ENCODE measurements around the gene HCN3.

The HCN3 gene

GRCh38 chr1:155301342-155301841, 24.1 kb downstream of the HCN3 start, which contains the start of gene PKLR:
PKLR (minus strand) TSS chr1:155301438; CDS start chr1:155301395, 43 bp downstream.
- TF ChIP-seq USF1 (IDR thresholded peaks at IDR 0.05) (no peak), FOXM1 (IDR thresholded peaks at IDR 0.05; ENCODE audit: borderline replicate concordance, low read depth) (no peak), REST (IDR thresholded peaks at IDR 0.05; ENCODE audit: low read depth) (no peak), ZBTB7A (IDR thresholded peaks at IDR 0.05; ENCODE audit: low read depth) (no peak), YY1 (IDR thresholded peaks at IDR 0.05; ENCODE audit: low read depth) (no peak)

- TF ChIP-seq TCF12 (IDR thresholded peaks at IDR 0.05; ENCODE audit: low read depth) (no peak), TEAD4 (IDR thresholded peaks at IDR 0.05) (no peak), CREB1 (IDR thresholded peaks at IDR 0.05; ENCODE audit: low read depth) (no peak), EP300 (IDR thresholded peaks at IDR 0.05; ENCODE audit: borderline replicate concordance) (no peak), NFIC (IDR thresholded peaks at IDR 0.05) (no peak), RAD21 (IDR thresholded peaks at IDR 0.05; ENCODE audit: low read depth) (no peak), ZBTB7A (IDR thresholded peaks at IDR 0.05; ENCODE audit: low read depth) (no peak), YY1 (IDR thresholded peaks at IDR 0.05; ENCODE audit: low read depth) (no peak), TAF1 (IDR thresholded peaks at IDR 0.05; ENCODE audit: low read depth) (no peak), REST (IDR thresholded peaks at IDR 0.05; ENCODE audit: low read depth) (no peak)
- TF ChIP-seq, protein P1, sequence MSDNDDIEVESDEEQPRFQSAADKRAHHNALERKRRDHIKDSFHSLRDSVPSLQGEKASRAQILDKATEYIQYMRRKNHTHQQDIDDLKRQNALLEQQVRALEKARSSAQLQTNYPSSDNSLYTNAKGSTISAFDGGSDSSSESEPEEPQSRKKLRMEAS (IDR thresholded peaks at IDR 0.05), result no peak
Measured at GRCh38 chr1:155304558-155305063, 27.3 kb downstream of the HCN3 start.

- TF ChIP-seq USF1 (IDR thresholded peaks at IDR 0.05), result no peak
- TF ChIP-seq FOXM1 (IDR thresholded peaks at IDR 0.05; ENCODE audit: borderline replicate concordance, low read depth), result no peak
- no peak for TF ChIP-seq YY1 (IDR thresholded peaks at IDR 0.05; ENCODE audit: low read depth)
- no peak for TF ChIP-seq EGR1 (IDR thresholded peaks at IDR 0.05)
- TF ChIP-seq RAD21 (IDR thresholded peaks at IDR 0.05; ENCODE audit: low read depth), result no peak
- no peak for TF ChIP-seq TCF12 (IDR thresholded peaks at IDR 0.05; ENCODE audit: low read depth)
- TF ChIP-seq TEAD4 (IDR thresholded peaks at IDR 0.05), result no peak
- no peak for TF ChIP-seq REST (IDR thresholded peaks at IDR 0.05; ENCODE audit: low read depth)
- no peak for TF ChIP-seq ZBTB7A (IDR thresholded peaks at IDR 0.05; ENCODE audit: low read depth)
- no peak for TF ChIP-seq NFIC (IDR thresholded peaks at IDR 0.05)
Measured at GRCh38 chr1:155305881-155306391, 28.7 kb downstream of the HCN3 start.

GRCh38 chr1:155307247-155307740, 30.0 kb downstream of the HCN3 start:
- TF ChIP-seq CREB1 (IDR thresholded peaks at IDR 0.05; ENCODE audit: low read depth) (no peak), RAD21 (IDR thresholded peaks at IDR 0.05; ENCODE audit: low read depth) (peak; percentile 24; the same call in 1 of the 2 replicates), YY1 (IDR thresholded peaks at IDR 0.05; ENCODE audit: low read depth) (no peak), FOXM1 (IDR thresholded peaks at IDR 0.05; ENCODE audit: borderline replicate concordance, low read depth) (no peak), TEAD4 (IDR thresholded peaks at IDR 0.05) (no peak), TAF1 (IDR thresholded peaks at IDR 0.05; ENCODE audit: low read depth) (no peak), EP300 (IDR thresholded peaks at IDR 0.05; ENCODE audit: borderline replicate concordance) (no peak)

Data from Ishikawa (cell line).